Keratinocyte (primary cell): ENCODE results near the gene PNP.

ENCODE experiments used
- EZH2 ChIP-seq: IDR thresholded peaks from one replicate; pipeline ENCODE4 v1.6.1; 2012; ENCODE audit warnings: inconsistent platforms, mild to moderate bottlenecking, low read length, moderate library complexity
- TF ChIP-seq, protein P1 (sequence below), 3 experiments: IDR thresholded peaks in 1 of 3; conservative IDR thresholded peaks in 1 of 3; optimal IDR thresholded peaks in 1 of 3; 2 replicates in 2 of 3; 3 replicates in 1 of 3; pipeline versions ENCODE3 to v1.5.1; 2011; ENCODE audit warnings: low read length in 3 of 3, mild to moderate bottlenecking in 3 of 3, moderate library complexity in 2 of 3, control low read depth in 1 of 3, inconsistent platforms in 1 of 3; ENCODE audit not compliant: insufficient read depth in 2 of 3; ENCODE audit errors: extremely low read depth in 1 of 3

DNA sequence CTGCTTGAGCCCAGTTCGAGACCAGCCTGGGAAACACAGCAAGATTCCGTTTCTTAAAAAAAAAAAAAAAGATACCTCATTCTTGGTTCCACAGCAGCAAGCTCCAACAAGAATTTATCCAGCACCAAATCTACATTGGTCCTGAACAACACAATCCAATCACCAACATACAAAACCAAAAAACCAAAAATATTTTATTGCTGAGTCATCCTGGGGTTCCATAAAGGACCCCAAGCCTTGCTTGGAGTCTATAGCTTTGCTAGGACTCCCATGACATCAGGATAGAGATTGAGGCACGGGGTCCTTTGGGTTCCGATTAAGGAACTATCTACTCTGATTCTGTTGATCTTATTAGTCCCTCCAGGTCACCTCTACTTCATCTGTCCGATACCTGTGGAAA lies 22.3 kb upstream of the PNP start:
- TF ChIP-seq, protein P1, sequence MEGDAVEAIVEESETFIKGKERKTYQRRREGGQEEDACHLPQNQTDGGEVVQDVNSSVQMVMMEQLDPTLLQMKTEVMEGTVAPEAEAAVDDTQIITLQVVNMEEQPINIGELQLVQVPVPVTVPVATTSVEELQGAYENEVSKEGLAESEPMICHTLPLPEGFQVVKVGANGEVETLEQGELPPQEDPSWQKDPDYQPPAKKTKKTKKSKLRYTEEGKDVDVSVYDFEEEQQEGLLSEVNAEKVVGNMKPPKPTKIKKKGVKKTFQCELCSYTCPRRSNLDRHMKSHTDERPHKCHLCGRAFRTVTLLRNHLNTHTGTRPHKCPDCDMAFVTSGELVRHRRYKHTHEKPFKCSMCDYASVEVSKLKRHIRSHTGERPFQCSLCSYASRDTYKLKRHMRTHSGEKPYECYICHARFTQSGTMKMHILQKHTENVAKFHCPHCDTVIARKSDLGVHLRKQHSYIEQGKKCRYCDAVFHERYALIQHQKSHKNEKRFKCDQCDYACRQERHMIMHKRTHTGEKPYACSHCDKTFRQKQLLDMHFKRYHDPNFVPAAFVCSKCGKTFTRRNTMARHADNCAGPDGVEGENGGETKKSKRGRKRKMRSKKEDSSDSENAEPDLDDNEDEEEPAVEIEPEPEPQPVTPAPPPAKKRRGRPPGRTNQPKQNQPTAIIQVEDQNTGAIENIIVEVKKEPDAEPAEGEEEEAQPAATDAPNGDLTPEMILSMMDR (optimal IDR thresholded peaks at IDR 0.05 in 1 of 3, IDR thresholded peaks at IDR 0.05 in 1 of 3, conservative IDR thresholded peaks at IDR 0.05 in 1 of 3; ENCODE audit: extremely low read depth in 1 of 3, insufficient read depth in 2 of 3, low read length in 3 of 3) = no peak
- no peak for TF ChIP-seq EZH2
